ENCODE data around the gene TCEA2. TPM values are rescaled to one million over a fixed set of nuclear protein-coding genes. Genes with fewer than 3 reads are reported as not detected.
A peak's percentile ranks its signal among the peaks of the same experiment; 100 is the strongest.

The TCEA2 gene
- total and polyA plus RNA-seq, 2 of the 13 experiments (the other 11 are each of a cell fraction or from before 2014, with no cell fraction given): 28.1 to 33.7 TPM

DNA sequence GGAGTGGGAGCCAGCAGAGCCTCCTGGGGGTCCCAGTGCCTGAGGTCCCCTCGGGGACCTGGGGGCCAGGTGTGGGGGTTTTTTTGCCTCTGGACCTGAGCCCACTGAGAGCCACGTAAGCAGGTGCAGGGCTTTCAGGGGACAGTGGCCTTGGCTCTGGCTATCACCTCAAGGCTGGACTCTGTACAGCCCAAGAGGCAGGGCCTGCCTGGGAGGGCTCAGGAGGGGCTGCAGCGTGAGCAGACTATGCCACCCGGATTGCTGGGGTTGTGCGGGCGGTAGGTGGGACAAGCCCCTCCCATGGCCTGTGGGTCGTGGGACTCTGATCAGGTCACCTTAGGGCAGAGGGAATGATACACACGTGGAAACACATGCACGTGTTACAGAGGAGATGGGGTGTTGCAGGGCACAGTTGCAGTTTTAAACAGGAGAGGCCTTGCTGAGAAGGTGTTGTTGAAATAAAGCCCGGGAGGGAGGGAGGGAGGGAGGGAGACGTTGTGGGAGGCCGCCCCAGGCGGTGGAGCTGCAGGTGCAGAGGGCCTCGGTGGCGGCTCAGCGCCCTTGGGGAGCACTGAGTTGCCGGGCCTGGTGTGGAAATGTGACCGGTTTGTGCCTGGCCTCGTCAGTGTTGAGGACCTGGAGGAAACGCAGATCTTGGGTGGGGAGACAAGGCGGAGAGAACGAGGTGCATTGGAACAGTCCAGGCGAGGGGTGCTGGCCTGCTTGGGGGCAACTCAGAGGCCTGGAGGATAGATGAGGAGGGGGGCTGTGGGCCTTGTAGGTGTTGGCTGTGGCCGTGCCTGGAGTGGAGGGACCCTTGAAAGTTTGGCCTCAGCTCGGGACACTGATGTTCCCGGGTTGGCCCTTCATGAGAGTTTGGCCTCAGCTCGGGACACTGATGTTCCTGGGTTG, 2.3 kb downstream of the TCEA2 start (continued):
- TF ChIP-seq, protein P1, sequence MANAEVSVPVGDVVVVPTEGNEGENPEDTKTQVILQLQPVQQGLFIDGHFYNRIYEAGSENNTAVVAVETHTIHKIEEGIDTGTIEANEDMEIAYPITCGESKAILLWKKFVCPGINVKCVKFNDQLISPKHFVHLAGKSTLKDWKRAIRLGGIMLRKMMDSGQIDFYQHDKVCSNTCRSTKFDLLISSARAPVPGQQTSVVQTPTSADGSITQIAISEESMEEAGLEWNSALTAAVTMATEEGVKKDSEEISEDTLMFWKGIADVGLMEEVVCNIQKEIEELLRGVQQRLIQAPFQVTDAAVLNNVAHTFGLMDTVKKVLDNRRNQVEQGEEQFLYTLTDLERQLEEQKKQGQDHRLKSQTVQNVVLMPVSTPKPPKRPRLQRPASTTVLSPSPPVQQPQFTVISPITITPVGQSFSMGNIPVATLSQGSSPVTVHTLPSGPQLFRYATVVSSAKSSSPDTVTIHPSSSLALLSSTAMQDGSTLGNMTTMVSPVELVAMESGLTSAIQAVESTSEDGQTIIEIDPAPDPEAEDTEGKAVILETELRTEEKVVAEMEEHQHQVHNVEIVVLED (CRISPR knock-in tag; IDR thresholded peaks at IDR 0.05; ENCODE audit: borderline replicate concordance): peak; percentile 56
- TF ChIP-seq, protein P2, sequence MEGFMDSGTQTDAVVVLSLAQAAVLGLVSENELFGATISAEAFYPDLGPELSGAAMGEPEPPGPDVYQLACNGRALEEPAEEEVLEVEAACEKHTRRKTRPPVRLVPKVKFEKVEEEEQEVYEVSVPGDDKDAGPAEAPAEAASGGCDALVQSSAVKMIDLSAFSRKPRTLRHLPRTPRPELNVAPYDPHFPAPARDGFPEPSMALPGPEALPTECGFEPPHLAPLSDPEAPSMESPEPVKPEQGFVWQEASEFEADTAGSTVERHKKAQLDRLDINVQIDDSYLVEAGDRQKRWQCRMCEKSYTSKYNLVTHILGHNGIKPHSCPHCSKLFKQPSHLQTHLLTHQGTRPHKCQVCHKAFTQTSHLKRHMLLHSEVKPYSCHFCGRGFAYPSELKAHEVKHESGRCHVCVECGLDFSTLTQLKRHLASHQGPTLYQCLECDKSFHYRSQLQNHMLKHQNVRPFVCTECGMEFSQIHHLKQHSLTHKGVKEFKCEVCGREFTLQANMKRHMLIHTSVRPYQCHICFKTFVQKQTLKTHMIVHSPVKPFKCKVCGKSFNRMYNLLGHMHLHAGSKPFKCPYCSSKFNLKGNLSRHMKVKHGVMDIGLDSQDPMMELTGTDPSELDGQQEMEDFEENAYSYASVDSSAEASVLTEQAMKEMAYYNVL (CRISPR knock-in tag; IDR thresholded peaks at IDR 0.05; ENCODE audit: borderline replicate concordance): peak; percentile 83; the same call in 1 of the 2 replicates
- TF ChIP-seq NR3C1 (CRISPR knock-in tag; IDR thresholded peaks at IDR 0.05) (no peak), RXRA (CRISPR knock-in tag; IDR thresholded peaks at IDR 0.05) (peak; percentile 95), SCMH1 (CRISPR knock-in tag; IDR thresholded peaks at IDR 0.05; ENCODE audit: borderline replicate concordance) (no peak), SIN3A (IDR thresholded peaks at IDR 0.05; ENCODE audit: borderline replicate concordance, low read depth, low read length) (0 out of 2 replicates have a peak, but pooled peaks have one; percentile 43), DPF2 (CRISPR knock-in tag; IDR thresholded peaks at IDR 0.05; ENCODE audit: borderline replicate concordance, low read depth) (peak; percentile 84), ATF7 (IDR thresholded peaks at IDR 0.05) (no peak), ATF7 (CRISPR knock-in tag; IDR thresholded peaks at IDR 0.05) (0 out of 2 replicates have a peak, but pooled peaks have one; percentile 19), SALL1 (CRISPR knock-in tag; IDR thresholded peaks at IDR 0.05) (peak; percentile 62), ZSCAN22 (CRISPR knock-in tag; IDR thresholded peaks at IDR 0.05) (no peak), ARID2 (CRISPR knock-in tag; IDR thresholded peaks at IDR 0.05; ENCODE audit: borderline replicate concordance) (no peak), SMAD1 (CRISPR knock-in tag; IDR thresholded peaks at IDR 0.05; ENCODE audit: borderline replicate concordance, low read depth) (peak; percentile 97), KDM5B (CRISPR knock-in tag; IDR thresholded peaks at IDR 0.05; ENCODE audit: borderline replicate concordance) (peak; percentile 64), SSRP1 (CRISPR knock-in tag; IDR thresholded peaks at IDR 0.05) (no peak; the same call in 1 of the 2 replicates), U2AF2 (IDR thresholded peaks at IDR 0.05; ENCODE audit: low read depth, low read length) (no peak), GLI4 (CRISPR knock-in tag; IDR thresholded peaks at IDR 0.05; ENCODE audit: borderline replicate concordance) (0 out of 2 replicates have a peak, but pooled peaks have one; percentile 69)
- TF ChIP-seq, protein P3, sequence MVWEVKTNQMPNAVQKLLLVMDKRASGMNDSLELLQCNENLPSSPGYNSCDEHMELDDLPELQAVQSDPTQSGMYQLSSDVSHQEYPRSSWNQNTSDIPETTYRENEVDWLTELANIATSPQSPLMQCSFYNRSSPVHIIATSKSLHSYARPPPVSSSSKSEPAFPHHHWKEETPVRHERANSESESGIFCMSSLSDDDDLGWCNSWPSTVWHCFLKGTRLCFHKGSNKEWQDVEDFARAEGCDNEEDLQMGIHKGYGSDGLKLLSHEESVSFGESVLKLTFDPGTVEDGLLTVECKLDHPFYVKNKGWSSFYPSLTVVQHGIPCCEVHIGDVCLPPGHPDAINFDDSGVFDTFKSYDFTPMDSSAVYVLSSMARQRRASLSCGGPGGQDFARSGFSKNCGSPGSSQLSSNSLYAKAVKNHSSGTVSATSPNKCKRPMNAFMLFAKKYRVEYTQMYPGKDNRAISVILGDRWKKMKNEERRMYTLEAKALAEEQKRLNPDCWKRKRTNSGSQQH (CRISPR knock-in tag; IDR thresholded peaks at IDR 0.05; ENCODE audit: low read depth): no peak; the same call in 1 of the 2 replicates
- TF ChIP-seq, protein P4, sequence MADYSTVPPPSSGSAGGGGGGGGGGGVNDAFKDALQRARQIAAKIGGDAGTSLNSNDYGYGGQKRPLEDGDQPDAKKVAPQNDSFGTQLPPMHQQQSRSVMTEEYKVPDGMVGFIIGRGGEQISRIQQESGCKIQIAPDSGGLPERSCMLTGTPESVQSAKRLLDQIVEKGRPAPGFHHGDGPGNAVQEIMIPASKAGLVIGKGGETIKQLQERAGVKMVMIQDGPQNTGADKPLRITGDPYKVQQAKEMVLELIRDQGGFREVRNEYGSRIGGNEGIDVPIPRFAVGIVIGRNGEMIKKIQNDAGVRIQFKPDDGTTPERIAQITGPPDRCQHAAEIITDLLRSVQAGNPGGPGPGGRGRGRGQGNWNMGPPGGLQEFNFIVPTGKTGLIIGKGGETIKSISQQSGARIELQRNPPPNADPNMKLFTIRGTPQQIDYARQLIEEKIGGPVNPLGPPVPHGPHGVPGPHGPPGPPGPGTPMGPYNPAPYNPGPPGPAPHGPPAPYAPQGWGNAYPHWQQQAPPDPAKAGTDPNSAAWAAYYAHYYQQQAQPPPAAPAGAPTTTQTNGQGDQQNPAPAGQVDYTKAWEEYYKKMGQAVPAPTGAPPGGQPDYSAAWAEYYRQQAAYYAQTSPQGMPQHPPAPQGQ (CRISPR knock-in tag; IDR thresholded peaks at IDR 0.05; ENCODE audit: borderline replicate concordance): 0 out of 2 replicates have a peak, but pooled peaks have one; percentile 94
